Measurements from ENCODE around the gene TBC1D10A.

Gene TBC1D10A

DNA sequence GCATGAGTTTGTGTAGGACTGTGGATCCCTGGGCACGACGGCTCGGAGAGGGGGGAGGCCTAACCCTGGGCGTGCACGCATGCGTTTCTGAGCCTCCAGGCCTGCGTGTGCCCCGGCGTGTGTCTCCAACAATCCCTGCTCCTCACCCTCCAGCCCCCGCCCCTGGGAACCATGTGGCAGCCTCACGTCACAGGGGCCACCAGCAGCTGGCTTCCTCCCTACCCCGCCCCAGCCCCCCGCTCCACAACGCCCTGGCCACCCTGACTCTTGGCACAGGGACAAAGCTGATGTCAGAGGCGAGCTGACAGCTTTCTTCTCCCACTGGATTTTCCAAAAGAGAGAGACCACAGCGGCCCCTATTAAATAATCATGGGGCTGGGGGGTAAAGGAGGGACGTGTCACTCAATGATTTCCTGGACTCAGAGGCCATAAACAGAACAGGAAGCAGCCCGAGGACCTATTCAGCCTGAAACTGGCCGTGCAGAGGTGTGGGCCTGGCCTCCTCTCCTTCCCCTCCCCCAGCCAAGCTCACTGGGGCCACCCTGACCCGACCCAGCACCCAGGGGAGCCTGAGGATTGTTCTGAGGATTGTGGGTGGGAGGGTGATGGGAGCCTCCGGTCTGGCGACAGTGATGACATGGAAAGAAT lies 73.4 kb downstream of the TBC1D10A start:
- H3K27me3 ChIP-seq (ENCODE audit: low read depth, low read length), result no peaks in the 10 kb centered on the region
- TF ChIP-seq EZH2phosphoT487 (IDR thresholded peaks at IDR 0.05; ENCODE audit: low read depth), result no peak
- no peak for TF ChIP-seq CTCF (IDR thresholded peaks at IDR 0.05; ENCODE audit: low read depth, low read length)
- no peak overlapping the region for H3K27ac ChIP-seq (ENCODE audit: low read length)
- peaks cover 55% of the 10 kb centered on the region for H3K4me1 ChIP-seq (ENCODE audit: low read length)
- H3K79me2 ChIP-seq (ENCODE audit: low read length), result no peaks in the 10 kb centered on the region
- H3K4me2 ChIP-seq (ENCODE audit: low read length), result peak overlapping the region; percentile 35
- H3K9ac ChIP-seq (ENCODE audit: low read length), result no peak overlapping the region
- no peaks in the 10 kb centered on the region for H3K36me3 ChIP-seq (replicated peaks; ENCODE audit: low read depth, low read length)
- peak overlapping the region; percentile 6; the same call in 1 of the 2 replicates for H2AFZ ChIP-seq (ENCODE audit: low read depth, low read length)
- no peaks in the 10 kb centered on the region for H3K9me3 ChIP-seq (ENCODE audit: insufficient read depth, low read length)
- no peaks in the 10 kb centered on the region for H4K20me1 ChIP-seq (ENCODE audit: insufficient read depth, low read length)
- no peak overlapping the region for H3K4me3 ChIP-seq (ENCODE audit: low read length)

DNA sequence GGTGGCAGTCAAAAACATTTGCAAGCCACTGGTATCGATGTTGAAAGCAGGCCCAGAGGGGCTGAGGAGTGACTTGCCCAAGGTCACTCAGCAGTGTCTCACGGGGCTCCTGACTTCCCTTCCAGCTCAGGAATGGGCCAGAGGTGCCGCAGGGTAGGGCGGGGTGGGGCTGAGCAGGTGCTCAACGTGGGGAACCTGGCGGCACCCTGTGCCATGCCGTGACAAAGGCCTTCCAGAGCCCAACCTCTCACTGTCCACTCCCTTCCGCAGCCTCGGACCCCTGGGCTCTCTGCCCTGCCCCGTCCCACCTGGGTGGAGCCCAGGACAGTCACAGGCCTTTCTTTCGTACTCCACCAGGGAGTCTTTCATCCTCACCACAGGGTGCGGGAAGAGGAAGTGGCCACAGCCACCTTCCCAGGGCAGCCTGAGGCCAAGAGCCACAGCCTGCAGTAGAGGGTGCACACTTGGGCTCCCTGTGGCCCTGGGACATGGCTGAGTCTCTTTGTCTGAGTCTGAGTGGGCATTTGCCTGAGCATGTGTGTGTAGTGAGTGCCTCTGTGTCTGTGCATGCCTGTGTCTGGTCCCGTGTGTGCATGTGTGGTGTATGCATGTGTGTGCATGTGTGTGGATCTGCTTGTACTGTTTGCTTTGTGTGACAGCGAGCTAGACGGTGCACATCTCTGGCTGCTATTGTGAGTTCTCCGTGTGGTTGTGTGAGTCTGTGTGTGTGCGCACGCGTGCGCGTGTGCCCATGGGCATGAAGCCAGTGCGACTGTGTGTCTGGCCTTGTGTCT lies 74.1 kb downstream of the TBC1D10A start:
- peaks cover 2% of the 10 kb centered on the region for H3K27me3 ChIP-seq (ENCODE audit: low read depth, low read length)
- H3K4me3 ChIP-seq (ENCODE audit: low read length), result no peak overlapping the region
- no peak overlapping the region for H3K9ac ChIP-seq (ENCODE audit: low read length)
- peak overlapping the region; percentile 35 for H3K4me2 ChIP-seq (ENCODE audit: low read length)
- no peaks in the 10 kb centered on the region for H4K20me1 ChIP-seq (ENCODE audit: insufficient read depth, low read length)
- H2AFZ ChIP-seq (ENCODE audit: low read depth, low read length), result peak overlapping the region; percentile 57; the same call in 1 of the 2 replicates
- no peaks in the 10 kb centered on the region for H3K79me2 ChIP-seq (ENCODE audit: low read length)
- peaks cover 48% of the 10 kb centered on the region for H3K4me1 ChIP-seq (ENCODE audit: low read length)
- no peaks in the 10 kb centered on the region for H3K36me3 ChIP-seq (replicated peaks; ENCODE audit: low read depth, low read length)
- no peak overlapping the region for H3K27ac ChIP-seq (ENCODE audit: low read length)
- no peaks in the 10 kb centered on the region for H3K9me3 ChIP-seq (ENCODE audit: insufficient read depth, low read length)
- TF ChIP-seq CTCF (IDR thresholded peaks at IDR 0.05; ENCODE audit: low read depth, low read length), result no peak
- TF ChIP-seq EZH2phosphoT487 (IDR thresholded peaks at IDR 0.05; ENCODE audit: low read depth), result no peak

DNA sequence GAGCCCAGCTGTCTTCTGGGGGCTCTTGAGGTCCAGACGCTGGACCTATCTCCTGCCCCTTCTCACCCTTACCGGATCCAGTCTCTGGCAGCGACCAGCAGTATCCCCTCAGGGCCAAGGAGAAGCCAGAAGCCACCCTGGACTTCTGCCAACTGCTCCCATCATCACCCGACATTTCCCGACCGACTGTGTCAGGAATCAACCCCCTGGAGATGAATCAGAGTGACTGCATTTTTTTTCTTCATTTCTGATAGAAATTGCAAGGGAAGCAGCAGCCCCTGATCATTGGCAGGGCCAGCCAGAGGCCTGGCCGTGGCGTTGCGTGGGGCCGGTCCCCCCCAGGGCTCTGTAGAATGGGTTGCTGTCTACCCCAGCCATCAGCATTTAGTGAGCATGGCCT lies 75.0 kb downstream of the TBC1D10A start:
- Histone ChIP-seq H3K9me3 (ENCODE audit: insufficient read depth, low read length) (no peaks in the 10 kb centered on the region), H3K79me2 (ENCODE audit: low read length) (no peaks in the 10 kb centered on the region), H3K4me2 (ENCODE audit: low read length) (no peak overlapping the region), H2AFZ (ENCODE audit: low read depth, low read length) (no peak overlapping the region), H3K27ac (ENCODE audit: low read length) (no peak overlapping the region), H3K4me1 (ENCODE audit: low read length) (peaks cover 47% of the 10 kb centered on the region), H3K36me3 (replicated peaks; ENCODE audit: low read depth, low read length) (no peaks in the 10 kb centered on the region), H3K4me3 (ENCODE audit: low read length) (no peak overlapping the region), H3K27me3 (ENCODE audit: low read depth, low read length) (peaks cover 10% of the 10 kb centered on the region), H4K20me1 (ENCODE audit: insufficient read depth, low read length) (no peaks in the 10 kb centered on the region), H3K9ac (ENCODE audit: low read length) (no peak overlapping the region)
- TF ChIP-seq EZH2phosphoT487 (IDR thresholded peaks at IDR 0.05; ENCODE audit: low read depth) (no peak), CTCF (IDR thresholded peaks at IDR 0.05; ENCODE audit: low read depth, low read length) (no peak)

- Histone ChIP-seq H3K4me3 (ENCODE audit: low read length) (peak overlapping the region; percentile 48), H3K4me1 (ENCODE audit: low read length) (peaks cover 43% of the 10 kb centered on the region)
Observed at GRCh38 chr22:30250661-30251267, 76.0 kb downstream of the TBC1D10A start.

More at GRCh38 chr22:30250661-30251267, 76.0 kb downstream of the TBC1D10A start:
- peaks cover 20% of the 10 kb centered on the region for H3K27me3 ChIP-seq (ENCODE audit: low read depth, low read length)
- H3K9ac ChIP-seq (ENCODE audit: low read length), result no peak overlapping the region
- no peak overlapping the region for H3K27ac ChIP-seq (ENCODE audit: low read length)
- H3K79me2 ChIP-seq (ENCODE audit: low read length), result no peaks in the 10 kb centered on the region
- H3K36me3 ChIP-seq (replicated peaks; ENCODE audit: low read depth, low read length), result no peaks in the 10 kb centered on the region
- TF ChIP-seq CTCF (IDR thresholded peaks at IDR 0.05; ENCODE audit: low read depth, low read length), result no peak
- no peak for TF ChIP-seq EZH2phosphoT487 (IDR thresholded peaks at IDR 0.05; ENCODE audit: low read depth)
- no peaks in the 10 kb centered on the region for H4K20me1 ChIP-seq (ENCODE audit: insufficient read depth, low read length)
- H3K4me2 ChIP-seq (ENCODE audit: low read length), result peak overlapping the region; percentile 59
- no peak overlapping the region; the same call in 1 of the 2 replicates for H2AFZ ChIP-seq (ENCODE audit: low read depth, low read length)
- H3K9me3 ChIP-seq (ENCODE audit: insufficient read depth, low read length), result no peaks in the 10 kb centered on the region
